BJ (cell line): Measurements from ENCODE around the gene NHS. TPM values are rescaled to one million over a fixed set of nuclear protein-coding genes. Genes with fewer than 3 reads are reported as not detected.

Source experiments
- CTCF ChIA-PET: fragments of 350-600 bp; formaldehyde crosslinking; extraction: SDS; loops from one replicate; lab custom pipeline; 2021; ENCODE audit warnings: antibody characterized with exemption, inconsistent platforms; lab: Yijun Ruan, JAX
- POLR2A ChIA-PET: fragments of 300-600 bp; sonication (Branson Sonifier 250); formaldehyde crosslinking; extraction: SDS; loops from one replicate; lab custom pipeline; 2021; ENCODE audit warnings: antibody characterized with exemption; lab: Charles Lee
- DNase-seq: peaks from one replicate; pipeline ENCODE4 v3.0.0-alpha.2; 2011; ENCODE audit warnings: low read depth
- H3K27me3 ChIP-seq: 2 replicates; pipeline ENCODE4 v1.6.0; 2011; ENCODE audit warnings: low read length; ENCODE audit not compliant: control insufficient read depth, insufficient read depth
- H3K36me3 ChIP-seq: 2 replicates; pipeline ENCODE4 v1.5.1; 2011; ENCODE audit warnings: low read length; ENCODE audit not compliant: control insufficient read depth, insufficient read depth
- H3K4me3 ChIP-seq: 2 replicates; pipeline ENCODE4 v1.5.1; 2011; ENCODE audit warnings: low read depth, mild to moderate bottlenecking, control low read depth, low read length
- CTCF ChIP-seq: IDR thresholded peaks from 2 replicates; pipeline ENCODE4 v1.5.1; 2011; ENCODE audit warnings: low read depth, mild to moderate bottlenecking, control low read depth, inconsistent platforms, low read length, moderate library complexity; ENCODE audit not compliant: insufficient read depth
- polyA plus RNA-seq: library from polyadenylated mRNA; depleted of rRNA; stranded (reverse); fragments of >200 nt; gene quantifications from 2 replicates; pipeline ENCODE4 v1.2.3, GENCODE V29; 2011

Gene NHS
- polyA plus RNA-seq, 1 experiment, result 2.2 TPM

DNA sequence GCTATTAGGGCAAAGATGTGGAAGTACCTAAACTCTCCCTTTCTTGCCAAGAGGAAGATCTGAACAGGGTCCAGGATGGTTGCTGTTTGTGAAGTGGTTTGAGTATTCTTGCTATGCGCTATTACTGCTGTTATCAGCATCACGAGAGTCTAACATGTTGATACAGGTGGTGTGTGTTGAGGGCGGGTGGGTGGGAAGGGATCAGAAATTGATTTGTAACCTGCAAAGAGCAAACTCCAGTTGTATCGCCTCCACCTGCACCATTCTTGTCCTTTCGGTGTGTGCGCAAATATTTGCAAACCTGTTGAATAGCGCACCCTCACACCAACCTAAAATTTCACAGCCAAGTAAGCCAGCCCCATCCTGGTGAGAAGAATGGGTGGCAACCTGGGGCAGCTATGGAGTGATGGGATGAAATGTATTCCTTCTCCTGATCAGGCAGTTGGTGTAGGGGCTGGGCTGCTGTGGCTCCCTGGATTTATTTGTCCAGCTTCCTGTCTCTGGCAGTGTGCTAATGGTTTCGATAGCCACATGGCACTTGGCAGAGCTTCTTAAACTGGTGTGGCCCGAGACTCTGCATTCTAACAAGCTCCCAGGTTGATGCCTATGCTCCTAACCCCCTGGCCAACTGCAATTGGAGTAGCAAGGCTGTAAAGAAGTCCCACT, 259.7 kb downstream of the NHS start:
- POLR2A ChIA-PET, result no interaction called here

DNA sequence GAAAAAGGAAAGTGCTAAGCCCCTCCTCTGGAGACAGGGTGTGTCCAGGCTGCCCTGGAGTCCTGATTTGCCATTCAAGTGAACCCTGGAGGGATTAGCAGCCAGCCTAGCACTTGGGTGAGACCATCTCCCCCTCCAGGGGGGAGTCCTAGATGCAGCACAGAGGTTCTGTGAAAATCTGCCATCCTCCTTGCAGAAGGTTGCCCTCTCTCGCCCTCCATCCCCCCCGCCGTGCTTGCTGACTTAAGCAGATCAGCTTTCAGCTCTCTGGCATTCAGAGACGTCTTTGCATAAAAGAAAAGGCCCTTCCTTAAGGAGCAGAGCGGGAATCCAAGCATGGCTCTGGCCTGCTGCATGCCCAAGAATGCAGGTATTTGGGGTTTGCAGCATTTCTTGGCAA, 260.2 kb downstream of the NHS start:
- no peak for TF ChIP-seq CTCF
- no peaks in the 10 kb centered on the region for H3K27me3 ChIP-seq
- no peak overlapping the region for H3K4me3 ChIP-seq
- ChIA-PET CTCF (no interaction called here), POLR2A (no interaction called here)
- no peaks in the 10 kb centered on the region for H3K36me3 ChIP-seq
- no peak for DNase-seq

More for the DNA sequence above, 259.7 kb downstream of the NHS start:
- no peak for DNase-seq
- Histone ChIP-seq H3K36me3 (no peaks in the 10 kb centered on the region), H3K27me3 (no peaks in the 10 kb centered on the region), H3K4me3 (no peak overlapping the region)
- CTCF ChIA-PET, result no interaction called here
- no peak for TF ChIP-seq CTCF

- no peak for DNase-seq
- TF ChIP-seq CTCF, result no peak
- Histone ChIP-seq H3K4me3 (no peak overlapping the region), H3K36me3 (no peaks in the 10 kb centered on the region), H3K27me3 (no peaks in the 10 kb centered on the region)
- CTCF ChIA-PET, result interaction anchor here (0.6 to 1.2 kb wide), 2 partner anchors 17 to 19 kb away, joined by 3 read pairs; no protein-coding TSS in a partner anchor
- POLR2A ChIA-PET, result no interaction called here
Observed at GRCh38 chrX:17637235-17637634, 262.2 kb downstream of the NHS start.

GRCh38 chrX:17638731-17639130, 263.7 kb downstream of the NHS start:
- no peak for TF ChIP-seq CTCF
- Histone ChIP-seq H3K36me3 (no peaks in the 10 kb centered on the region), H3K27me3 (no peaks in the 10 kb centered on the region), H3K4me3 (no peak overlapping the region)
- CTCF ChIA-PET, result no interaction called here
- POLR2A ChIA-PET, result no interaction called here
- no peak for DNase-seq

GRCh38 chrX:17642891-17643290, 267.9 kb downstream of the NHS start:
- H3K4me3 ChIP-seq, result no peak overlapping the region
- H3K36me3 ChIP-seq, result no peaks in the 10 kb centered on the region
- no peak for DNase-seq
- no peaks in the 10 kb centered on the region for H3K27me3 ChIP-seq
- no peak for TF ChIP-seq CTCF
- ChIA-PET POLR2A (no interaction called here), CTCF (no interaction called here)
